Measurements from ENCODE around the gene SLC25A27. TPM values are rescaled to one million over a fixed set of nuclear protein-coding genes. Genes with fewer than 3 reads are reported as not detected.

Gene SLC25A27
- total and polyA plus RNA-seq, 2 of the 4 experiments (the other 2 are of a cell fraction): 1.3 TPM; not detected in 1

- no peaks in the 10 kb centered on the region for H3K9me3 ChIP-seq (ENCODE audit: control insufficient read depth, insufficient read depth, low read length)
- H2BK5ac ChIP-seq (ENCODE audit: low read depth, low read length, poor library complexity, severe bottlenecking): no peak overlapping the region
- H2AK9ac ChIP-seq (replicated peaks; ENCODE audit: low read depth, low read length, poor library complexity): no peak overlapping the region
- no peak overlapping the region for H3K18ac ChIP-seq (ENCODE audit: low read depth, low read length)
- intact Hi-C loops (cut with micrococcal nuclease): no loop called here
- H3K27ac ChIP-seq (ENCODE audit: insufficient read depth, low read length): no peak overlapping the region
- H4K20me1 ChIP-seq (ENCODE audit: insufficient read depth, low read length): no peaks in the 10 kb centered on the region
- no peak overlapping the region for H2AK5ac ChIP-seq (ENCODE audit: low read depth, low read length)
- no peak overlapping the region for H2BK20ac ChIP-seq (ENCODE audit: low read depth, low read length)
- H3K56ac ChIP-seq (ENCODE audit: extremely low read depth, insufficient read depth, low read length): no peak overlapping the region
- no peak overlapping the region for H3K4me2 ChIP-seq (ENCODE audit: low read depth, low read length)
- in situ Hi-C loops (cut with MboI; ENCODE audit: low sequenced_read_pairs): no loop called here
- no peak overlapping the region for H2AFZ ChIP-seq (replicated peaks; ENCODE audit: low read length, poor library complexity)
- ChIA-PET CTCF (no interaction called here), POLR2A (ENCODE audit: unreplicated experiment) (no interaction called here)
- no peak overlapping the region for H3K4ac ChIP-seq (ENCODE audit: low read depth, low read length)
- H3K79me1 ChIP-seq (ENCODE audit: low read depth in 1 of 2, low read length in 2 of 2): no peaks in the 10 kb centered on the region
- H3K9ac ChIP-seq (ENCODE audit: low read depth, low read length): no peak overlapping the region
- H3K14ac ChIP-seq (replicated peaks; ENCODE audit: low read depth, low read length): no peak overlapping the region
- no peaks in the 10 kb centered on the region for H3K4me1 ChIP-seq (ENCODE audit: control insufficient read depth, insufficient read depth, low read length)
- H3K23ac ChIP-seq (ENCODE audit: low read depth, low read length): no peak overlapping the region
- DNase-seq (no peak), ATAC-seq (ENCODE audit: low read depth) (no peak)
- H4K8ac ChIP-seq (ENCODE audit: low read depth in 2 of 2, low read length in 2 of 2): no peak overlapping the region
- H3K4me3 ChIP-seq (ENCODE audit: insufficient read depth, low read depth, low read length): no peak overlapping the region
- H3K36me3 ChIP-seq (ENCODE audit: control insufficient read depth, insufficient read depth, low read length): no peaks in the 10 kb centered on the region
- no peaks in the 10 kb centered on the region for H3K27me3 ChIP-seq (ENCODE audit: control insufficient read depth, insufficient read depth, low read length)
- no CpG with 5 or more reads among the region's 2 CpGs for WGBS, 2 experiments (ENCODE audit: extremely low coverage in 2 of 2, insufficient read length in 1 of 2)
- no TSS peak for BruUV-seq (replicated peaks)
- H2BK120ac ChIP-seq (ENCODE audit: low read depth, low read length): no peak overlapping the region
- no peaks in the 10 kb centered on the region for H3K9me1 ChIP-seq (ENCODE audit: insufficient read depth, low read length)
- no peak overlapping the region for H4K91ac ChIP-seq (ENCODE audit: insufficient read depth, low read depth, low read length)
- no peak for TF ChIP-seq SMC3 (IDR thresholded peaks at IDR 0.05; ENCODE audit: low read depth, low read length)
- TF ChIP-seq, protein P1, sequence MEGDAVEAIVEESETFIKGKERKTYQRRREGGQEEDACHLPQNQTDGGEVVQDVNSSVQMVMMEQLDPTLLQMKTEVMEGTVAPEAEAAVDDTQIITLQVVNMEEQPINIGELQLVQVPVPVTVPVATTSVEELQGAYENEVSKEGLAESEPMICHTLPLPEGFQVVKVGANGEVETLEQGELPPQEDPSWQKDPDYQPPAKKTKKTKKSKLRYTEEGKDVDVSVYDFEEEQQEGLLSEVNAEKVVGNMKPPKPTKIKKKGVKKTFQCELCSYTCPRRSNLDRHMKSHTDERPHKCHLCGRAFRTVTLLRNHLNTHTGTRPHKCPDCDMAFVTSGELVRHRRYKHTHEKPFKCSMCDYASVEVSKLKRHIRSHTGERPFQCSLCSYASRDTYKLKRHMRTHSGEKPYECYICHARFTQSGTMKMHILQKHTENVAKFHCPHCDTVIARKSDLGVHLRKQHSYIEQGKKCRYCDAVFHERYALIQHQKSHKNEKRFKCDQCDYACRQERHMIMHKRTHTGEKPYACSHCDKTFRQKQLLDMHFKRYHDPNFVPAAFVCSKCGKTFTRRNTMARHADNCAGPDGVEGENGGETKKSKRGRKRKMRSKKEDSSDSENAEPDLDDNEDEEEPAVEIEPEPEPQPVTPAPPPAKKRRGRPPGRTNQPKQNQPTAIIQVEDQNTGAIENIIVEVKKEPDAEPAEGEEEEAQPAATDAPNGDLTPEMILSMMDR (conservative IDR thresholded peaks at IDR 0.05; ENCODE audit: low read depth, low read length): no peak
- TF ChIP-seq MAZ (IDR thresholded peaks at IDR 0.05; ENCODE audit: borderline replicate concordance, low read depth, low read length): no peak
- no peak for TF ChIP-seq MAFK (IDR thresholded peaks at IDR 0.05; ENCODE audit: low read depth, low read length)
- TF ChIP-seq RAD21 (IDR thresholded peaks at IDR 0.05; ENCODE audit: low read length): no peak
- TF ChIP-seq BHLHE40 (IDR thresholded peaks at IDR 0.05; ENCODE audit: low read depth, low read length): no peak
- TF ChIP-seq ELK1 (IDR thresholded peaks at IDR 0.05; ENCODE audit: borderline replicate concordance, low read depth, low read length): no peak
- no peak for TF ChIP-seq POLR2A (IDR thresholded peaks at IDR 0.05; ENCODE audit: low read depth, low read length)
- TF ChIP-seq RCOR1 (IDR thresholded peaks at IDR 0.05; ENCODE audit: insufficient replicate concordance, low read length): no peak
- no peak for TF ChIP-seq FOS (IDR thresholded peaks at IDR 0.05; ENCODE audit: low read depth, low read length)
- TF ChIP-seq CEBPB (IDR thresholded peaks at IDR 0.05; ENCODE audit: low read depth, low read length): no peak
- no peak for TF ChIP-seq CHD1 (IDR thresholded peaks at IDR 0.05; ENCODE audit: low read depth, low read length)
- TF ChIP-seq MXI1 (IDR thresholded peaks at IDR 0.05; ENCODE audit: borderline replicate concordance, low read depth, low read length): no peak
- TF ChIP-seq USF2 (IDR thresholded peaks at IDR 0.05; ENCODE audit: low read depth, low read length): no peak
- TF ChIP-seq NFE2L2 (IDR thresholded peaks at IDR 0.05; ENCODE audit: low read depth, low read length): no peak
- TF ChIP-seq RFX5 (IDR thresholded peaks at IDR 0.05; ENCODE audit: low read depth, low read length): no peak
- H4K5ac ChIP-seq (ENCODE audit: low read depth, low read length): no peak overlapping the region
- dilution Hi-C loops (cut with HindIII; ENCODE audit: low sequenced_read_pairs, unreplicated experiment): no loop called here
- H2BK15ac ChIP-seq (ENCODE audit: low read depth, low read length): no peak overlapping the region
Measured at GRCh38 chr6:46667377-46667776, 14.6 kb downstream of the SLC25A27 start.

Measured in IMR-90 (cell line).